GM21528 (cell line): ENCODE measurements around the gene PCP2.

Source experiments
- ATAC-seq: cut with Tn5 transposase; IDR thresholded peaks from one replicate; pipeline ENCODE4 v1.9.1; 2021; ENCODE audit warnings: mild to moderate bottlenecking, moderate library complexity; ENCODE audit not compliant: unreplicated experiment, low FRiP score

Gene PCP2

DNA sequence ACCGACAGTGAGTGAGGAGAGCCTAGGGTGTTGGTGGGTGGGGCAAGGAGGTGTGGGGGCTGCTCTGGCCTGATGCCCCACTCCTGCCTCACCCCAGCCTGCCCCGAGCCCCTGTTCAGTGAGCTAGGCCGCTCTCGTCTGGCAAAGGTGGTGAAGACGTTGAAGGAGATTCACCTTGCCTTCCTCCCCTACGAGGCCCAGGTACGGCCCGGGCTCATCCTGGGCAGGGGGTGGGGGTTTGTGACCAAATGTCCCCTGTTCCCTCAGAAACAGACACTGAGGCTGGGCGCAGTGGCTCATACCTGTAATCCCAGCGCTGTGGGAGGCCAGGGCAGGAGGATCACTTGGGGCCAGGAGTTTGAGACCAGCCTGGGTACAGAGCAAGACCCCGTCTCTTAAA is 7.3 kb upstream of the PCP2 start:
- no peak for ATAC-seq

GRCh38 chr19:7639863-7640348 is 6.4 kb upstream of the PCP2 start:
- no peak for ATAC-seq

GRCh38 chr19:7638802-7639465 is 5.4 kb upstream of the PCP2 start:
- no peak for ATAC-seq

- ATAC-seq: peak; percentile 25
These were observed 4.1 kb upstream of the PCP2 start for GRCh38 chr19:7637374-7638256.

- ATAC-seq: peak; percentile 47
These were observed 3.3 kb upstream of the PCP2 start, which contains the start of gene STXBP2 for GRCh38 chr19:7636691-7637373. TSS of gene STXBP2 (plus strand) at chr19:7637110. CDS start at chr19:7637150, 40 bp downstream.

DNA sequence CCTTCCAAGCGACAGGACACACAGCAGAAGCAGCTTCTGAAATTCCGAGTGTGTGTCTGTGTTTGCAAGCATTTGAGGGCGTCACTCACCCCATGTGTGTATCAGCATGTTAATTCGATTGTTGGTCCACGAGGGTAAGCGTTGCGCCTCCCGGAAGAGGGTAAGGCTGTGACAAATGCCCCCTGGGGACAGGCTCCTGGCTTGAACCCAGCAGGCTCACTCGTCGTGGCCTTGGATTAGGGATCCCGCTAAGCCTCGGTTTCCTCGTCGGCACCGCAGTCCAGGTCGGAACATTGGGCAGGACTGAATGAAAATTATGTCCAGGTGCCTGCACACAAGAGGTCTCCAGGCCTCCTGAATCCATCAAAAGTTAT is 2.8 kb upstream of the PCP2 start:
- no peak for ATAC-seq

- ATAC-seq: no peak
These were observed 2.2 kb upstream of the PCP2 start for GRCh38 chr19:7635670-7636069.

GRCh38 chr19:7632340-7633203 is 947 bp downstream of the PCP2 start:
- no peak for ATAC-seq

GRCh38 chr19:7631577-7631976 is 1.9 kb downstream of the PCP2 start:
- no peak for ATAC-seq

GRCh38 chr19:7629347-7630054 is 4.0 kb downstream of the PCP2 start, which contains the start of the genes PET100 and XAB2:
TSS of gene PET100 (plus strand) at chr19:7629793. CDS start at chr19:7629834, 41 bp downstream.
TSS of gene XAB2 (minus strand) at chr19:7629545. CDS start at chr19:7629527, 18 bp downstream.
- ATAC-seq: peak; percentile 68

- no peak for ATAC-seq
These were observed 4.8 kb downstream of the PCP2 start for GRCh38 chr19:7628589-7629311.

DNA sequence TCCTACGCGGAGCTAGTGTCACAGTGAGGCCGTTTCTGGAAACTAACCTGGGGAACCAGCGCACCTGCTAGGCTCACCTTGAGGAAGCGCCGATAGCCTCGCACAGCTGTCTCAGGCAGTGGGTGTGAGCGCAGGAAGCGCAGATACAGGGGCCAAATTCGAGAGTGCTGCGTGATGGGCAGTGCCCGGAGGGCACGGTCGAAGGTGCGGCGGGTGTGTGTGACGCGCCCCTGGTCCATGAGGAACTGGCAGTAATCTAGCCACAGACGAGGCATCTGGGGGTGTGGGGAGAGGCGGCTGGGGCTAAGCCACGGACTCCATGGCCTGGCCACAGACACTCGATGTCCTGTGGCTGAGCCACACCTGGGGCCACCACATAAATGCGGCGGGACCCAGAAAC is 6.4 kb downstream of the PCP2 start:
- ATAC-seq: no peak

- no peak for ATAC-seq
These were observed 7.7 kb downstream of the PCP2 start for GRCh38 chr19:7625763-7626372.

- ATAC-seq: no peak
These were observed 8.7 kb downstream of the PCP2 start for GRCh38 chr19:7624810-7625209.

DNA sequence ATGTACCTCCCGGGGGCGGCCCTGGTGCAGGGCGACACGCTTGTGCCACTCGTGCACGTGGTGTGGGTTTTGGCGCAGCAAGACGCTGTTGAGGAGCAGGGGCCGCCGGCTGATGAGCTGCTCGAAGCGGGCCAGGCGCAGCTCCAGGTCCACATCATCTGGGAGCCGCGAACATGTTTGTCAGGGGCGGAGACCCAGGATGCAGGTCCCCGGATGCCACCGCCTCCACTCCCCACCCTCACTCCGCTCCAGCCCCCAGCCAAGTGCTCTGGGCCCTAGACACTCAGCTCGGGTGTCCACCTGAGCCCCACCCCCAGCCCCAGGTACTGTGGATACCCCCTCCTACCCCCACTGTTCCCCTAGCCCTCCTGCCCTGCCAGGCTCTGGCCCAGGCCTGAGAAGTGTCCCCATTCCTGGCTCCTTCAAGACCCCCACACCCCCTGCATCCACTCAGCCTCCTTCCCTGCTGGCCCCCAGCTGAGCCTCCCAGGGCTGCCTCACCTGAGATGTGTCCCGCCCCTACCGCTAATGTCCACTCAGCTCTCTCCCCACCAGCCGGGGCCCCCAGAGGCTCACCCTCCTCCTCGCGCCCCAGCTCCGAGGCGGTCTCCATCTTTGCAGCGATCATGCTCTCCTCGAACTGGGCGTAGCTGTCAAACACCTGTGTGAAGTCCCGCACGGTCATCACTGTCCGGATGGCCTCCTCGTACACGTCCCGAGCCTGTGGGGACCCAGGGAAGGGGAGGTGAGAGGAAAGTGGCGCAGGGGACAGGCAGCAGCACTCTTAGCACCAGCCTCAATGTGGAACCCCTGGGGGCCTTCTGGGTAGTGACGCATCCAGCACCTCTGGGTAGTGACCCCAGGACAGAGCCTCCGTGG is 9.6 kb downstream of the PCP2 start:
- no peak for ATAC-seq

GRCh38 chr19:7622933-7623685 is 10.4 kb downstream of the PCP2 start:
- no peak for ATAC-seq
